Iris pigment epithelial cell (primary cell): Measurements from ENCODE around the gene PRND.
"Not testable (repeated sequence)": the region's sequence is repeated elsewhere in the genome, so short reads cannot be mapped to it uniquely, and the experiment has no call there.

ENCODE experiments used
- DNase-seq: peaks from one replicate; pipeline ENCODE4 v3.0.0-alpha.2; 2011; ENCODE audit warnings: low read depth

Gene PRND

DNA sequence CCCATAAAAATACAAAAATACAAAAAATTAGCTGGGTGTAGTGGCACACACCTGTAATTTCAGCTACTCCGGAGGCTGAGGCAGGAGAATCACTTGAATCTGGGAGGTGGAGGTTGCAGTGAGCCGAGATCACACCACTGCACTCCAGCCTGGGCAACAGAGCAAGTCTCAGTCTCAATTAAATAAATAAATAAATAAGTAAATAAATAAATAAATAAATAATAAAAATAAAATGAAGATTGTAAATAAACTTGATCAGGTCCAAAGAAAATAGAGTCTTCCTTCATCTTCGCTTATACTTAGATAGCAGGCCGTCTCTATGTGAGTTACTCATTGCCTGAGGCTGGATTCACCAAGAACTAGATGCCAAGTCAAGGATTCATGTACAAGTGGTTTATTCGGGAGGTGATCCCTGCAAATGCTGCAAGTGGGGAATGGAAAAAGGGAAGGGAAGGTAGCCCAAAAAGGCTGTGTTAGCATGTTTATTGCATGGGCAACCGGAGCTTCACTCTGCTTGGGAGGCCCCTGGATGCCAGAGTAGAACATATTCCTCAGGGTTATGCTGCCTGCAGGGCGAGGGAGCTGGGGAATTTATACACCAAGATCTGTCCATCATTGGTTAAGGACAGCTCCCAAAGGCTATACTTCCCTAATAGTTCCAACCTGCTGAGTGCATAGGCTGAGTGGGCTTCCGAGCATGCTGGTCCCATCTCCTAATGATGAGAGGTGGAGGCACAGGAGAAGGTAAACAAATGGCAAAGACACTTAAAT is 16.3 kb downstream of the PRND start:
- DNase-seq: no peak

DNA sequence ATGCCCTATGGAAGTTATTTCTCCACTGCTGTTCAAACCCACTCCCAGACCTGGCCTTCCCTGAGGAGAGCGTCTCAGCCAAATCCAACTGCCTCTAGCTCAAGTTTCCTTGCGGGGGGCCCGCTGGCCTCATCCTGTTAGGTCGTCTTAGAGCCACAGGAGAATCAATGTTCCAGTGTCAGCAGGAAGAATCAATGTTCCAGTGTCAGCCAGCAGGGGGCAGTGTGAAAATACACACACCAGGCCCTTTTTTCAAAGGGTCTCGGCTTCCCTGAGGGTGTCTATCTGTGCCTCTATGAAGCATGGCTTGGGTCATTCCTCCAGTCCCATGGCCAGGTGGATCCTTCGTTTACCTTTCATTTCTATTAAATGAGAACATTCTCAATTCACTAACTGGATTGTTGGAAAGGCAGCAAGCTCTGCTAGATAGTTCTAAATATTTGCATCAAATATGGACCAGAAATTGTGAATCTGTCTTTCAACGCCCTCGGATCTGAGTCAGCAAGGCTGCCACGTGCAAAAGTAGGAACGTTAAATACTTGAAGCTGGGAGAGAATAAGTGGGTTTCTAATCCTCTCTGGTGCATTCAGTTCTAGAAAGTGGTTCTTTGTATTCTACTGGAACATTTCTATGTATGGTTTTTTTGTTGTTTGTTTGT is 19.2 kb downstream of the PRND start:
- peak; percentile 32 for DNase-seq

DNA sequence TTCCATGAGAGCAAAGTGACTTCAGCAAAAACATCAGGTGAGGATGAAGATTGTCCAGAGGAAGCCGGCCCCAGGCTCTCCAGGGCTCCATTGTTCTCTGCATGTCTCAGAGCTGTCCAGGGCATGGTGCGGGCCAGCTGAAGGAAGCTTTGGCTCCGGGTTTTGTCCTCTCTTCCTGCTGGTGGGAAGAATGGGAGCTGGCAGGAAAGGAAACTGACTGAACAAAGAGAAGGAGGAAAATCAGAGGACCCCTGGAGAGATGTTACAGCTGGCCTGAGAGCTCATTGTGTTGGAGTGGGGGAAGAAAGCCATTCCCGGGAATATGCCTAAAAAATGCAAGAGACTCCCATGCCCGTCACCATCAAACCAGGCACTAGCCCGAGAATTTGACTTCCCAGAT is 27.1 kb downstream of the PRND start:
- no peak for DNase-seq

DNA sequence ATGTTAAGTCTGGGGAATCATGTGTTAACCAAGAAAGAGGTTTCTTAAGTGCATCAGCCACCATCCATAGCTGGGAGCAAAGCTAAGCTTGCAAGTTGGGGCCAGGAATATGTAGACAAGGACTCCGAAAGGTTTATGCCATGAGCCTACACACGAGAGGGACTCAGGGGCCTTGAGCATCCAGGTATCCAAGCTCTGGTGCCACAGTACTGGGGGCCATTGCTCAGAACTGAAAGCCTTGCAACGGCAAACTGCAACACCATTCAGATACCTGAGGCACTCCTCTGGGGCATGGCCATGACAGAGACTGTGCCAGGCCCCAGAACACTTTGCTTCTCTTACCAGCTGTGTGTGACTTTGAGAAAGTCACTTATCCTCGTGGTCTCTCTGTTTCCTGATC is 27.6 kb downstream of the PRND start:
- no peak for DNase-seq

DNA sequence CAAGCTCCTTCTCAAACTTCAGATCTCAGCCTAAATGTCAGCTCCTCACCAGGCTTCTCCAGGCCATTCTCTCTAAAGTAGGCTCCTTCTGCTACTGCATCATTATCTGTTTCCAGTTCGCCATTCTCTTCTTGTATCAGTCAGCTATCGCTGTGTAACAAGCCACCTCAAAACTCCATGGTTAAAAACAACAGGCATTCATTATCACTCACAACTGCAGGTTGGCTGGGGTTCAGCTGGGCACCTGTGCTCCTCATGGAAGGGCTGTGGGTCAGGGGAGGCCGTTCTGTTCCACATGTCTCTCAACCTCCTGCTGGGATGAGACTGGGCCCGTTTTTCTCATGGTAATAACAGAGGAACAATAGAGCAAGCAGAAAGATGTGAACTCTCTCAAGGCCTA is 28.7 kb downstream of the PRND start:
- no peak for DNase-seq

DNA sequence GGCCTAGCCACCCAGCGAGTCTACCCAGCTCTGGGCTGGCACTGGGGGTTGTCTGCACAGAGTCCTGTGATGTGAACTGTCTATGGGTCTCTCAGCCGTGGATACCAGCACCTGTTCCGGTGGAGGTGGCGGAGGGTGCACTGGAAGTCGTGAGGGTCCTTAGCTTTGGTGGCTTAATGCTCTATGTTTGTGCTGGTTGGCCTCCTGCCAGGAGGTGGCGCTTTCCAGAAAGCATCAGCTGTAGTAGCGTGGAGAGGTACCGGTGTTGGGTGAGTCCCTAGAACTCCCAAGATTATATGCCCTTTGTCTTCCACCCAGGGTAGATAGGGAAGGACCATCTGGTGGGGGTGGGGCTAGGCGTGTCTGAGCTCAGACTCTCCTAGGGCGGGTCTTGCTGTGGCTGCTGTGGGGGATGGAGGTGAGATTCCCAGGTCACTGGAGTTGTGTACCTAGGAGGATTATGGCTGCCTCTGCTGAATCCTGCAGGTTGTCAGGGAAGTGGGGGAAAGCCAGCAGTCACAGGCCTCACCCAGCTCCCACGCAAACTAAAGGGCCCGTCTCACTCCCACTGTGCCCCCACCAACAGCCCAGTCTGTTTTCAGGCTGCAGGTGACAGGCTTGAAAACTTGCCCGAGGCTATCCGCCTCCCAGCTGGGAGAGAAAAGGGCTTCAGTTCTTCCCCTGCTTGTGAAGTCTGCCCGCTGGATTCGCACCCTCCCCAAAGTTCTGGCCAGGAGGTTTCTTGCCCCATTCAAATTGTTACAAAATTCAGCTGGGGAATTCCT is 37.6 kb downstream of the PRND start:
- DNase-seq: not testable (repeated sequence)

DNA sequence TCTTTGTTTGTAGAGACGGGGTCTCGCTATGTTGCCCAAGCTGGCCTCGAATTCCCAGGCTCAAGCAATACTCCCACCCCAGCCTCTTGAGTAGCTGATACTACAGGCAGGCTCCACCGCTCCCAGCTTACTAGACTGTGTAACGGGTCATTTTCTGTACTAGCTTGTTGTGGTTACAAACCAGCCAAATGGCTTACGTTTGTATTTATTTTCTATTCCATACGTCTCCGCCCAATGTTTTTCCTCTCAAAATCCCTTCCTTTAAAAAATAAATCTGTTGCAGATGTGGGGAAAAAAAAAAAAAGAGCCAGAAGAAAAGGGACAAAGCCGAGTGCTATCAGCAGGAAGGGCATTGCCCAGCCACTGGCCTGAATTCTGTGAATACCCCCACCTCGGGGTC is 41.6 kb downstream of the PRND start:
- DNase-seq: no peak

DNA sequence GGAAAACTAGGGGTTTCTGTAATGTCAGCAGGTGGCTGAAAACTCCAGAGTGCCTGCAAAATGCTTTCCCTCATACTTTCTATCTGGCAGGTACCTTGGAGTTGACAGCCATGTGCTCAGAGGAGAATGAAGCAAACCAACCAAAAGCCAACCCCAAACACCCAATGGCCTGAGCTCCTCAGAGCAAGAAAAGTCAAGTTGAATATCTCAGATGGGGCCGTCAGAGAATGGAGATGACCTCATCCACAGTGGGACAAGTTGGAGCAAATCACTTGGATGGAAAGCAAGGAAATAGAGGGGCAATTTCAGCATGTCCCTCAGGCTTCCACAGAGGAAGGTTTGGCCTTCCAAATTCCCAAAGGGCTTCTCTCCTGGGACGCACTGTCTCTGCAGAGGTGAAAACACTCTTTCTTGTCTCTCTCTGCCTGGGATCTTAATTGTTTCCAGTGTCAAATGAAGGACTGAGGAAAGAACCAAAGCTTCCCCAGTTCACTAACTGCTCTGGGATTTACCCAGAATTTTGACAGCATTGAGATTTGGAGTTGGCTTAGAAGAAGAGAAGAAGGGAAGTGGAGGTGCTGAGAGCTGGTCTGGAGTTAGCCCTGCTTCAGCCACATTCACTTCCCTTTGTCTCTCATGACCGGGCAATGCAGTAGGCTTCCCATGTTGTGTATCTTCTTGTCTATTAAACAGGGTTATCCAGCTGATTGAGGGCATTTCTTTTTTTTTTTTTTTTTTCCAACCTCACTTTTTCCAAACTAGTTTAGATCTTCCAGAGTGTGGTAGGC is 42.2 kb downstream of the PRND start:
- no peak for DNase-seq

DNA sequence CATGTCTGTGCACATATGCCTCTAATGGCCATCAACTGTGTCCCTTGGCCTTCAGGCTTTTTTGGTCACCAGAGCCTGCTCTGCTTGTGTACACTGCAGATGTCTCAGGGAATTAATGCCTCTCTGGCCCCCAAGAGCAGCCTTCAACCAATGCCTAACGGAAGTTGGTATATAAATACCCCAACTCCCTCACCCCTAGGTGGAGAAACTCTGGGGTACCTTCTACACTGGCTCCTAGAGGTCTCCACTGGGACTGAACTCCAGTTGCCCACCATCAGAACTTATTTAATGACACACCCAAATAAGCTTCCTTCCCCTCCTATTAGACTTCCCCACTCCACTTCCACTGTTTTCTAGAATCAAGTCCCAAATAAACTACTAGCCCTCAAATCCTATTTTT is 43.1 kb downstream of the PRND start:
- no peak for DNase-seq

DNA sequence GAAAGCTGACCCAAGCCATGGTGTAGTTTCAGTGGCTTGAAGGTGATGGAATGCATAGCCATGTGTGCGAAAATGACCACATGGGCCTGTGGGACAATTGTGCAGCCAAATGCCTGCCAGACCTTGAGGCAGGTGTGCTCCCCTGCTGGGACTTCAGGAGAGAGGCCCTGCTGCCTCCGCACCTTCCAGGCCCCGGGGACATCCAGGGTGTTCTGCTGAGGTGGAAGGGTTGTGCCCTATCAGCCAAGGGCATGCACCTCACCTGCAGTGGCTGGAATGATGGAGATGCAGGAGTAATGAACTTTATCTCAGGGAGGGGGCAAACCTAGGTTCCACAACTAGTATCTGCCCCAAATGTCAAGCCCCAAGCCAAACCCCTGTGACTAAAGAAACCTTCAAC is 44.0 kb downstream of the PRND start:
- DNase-seq: no peak

DNA sequence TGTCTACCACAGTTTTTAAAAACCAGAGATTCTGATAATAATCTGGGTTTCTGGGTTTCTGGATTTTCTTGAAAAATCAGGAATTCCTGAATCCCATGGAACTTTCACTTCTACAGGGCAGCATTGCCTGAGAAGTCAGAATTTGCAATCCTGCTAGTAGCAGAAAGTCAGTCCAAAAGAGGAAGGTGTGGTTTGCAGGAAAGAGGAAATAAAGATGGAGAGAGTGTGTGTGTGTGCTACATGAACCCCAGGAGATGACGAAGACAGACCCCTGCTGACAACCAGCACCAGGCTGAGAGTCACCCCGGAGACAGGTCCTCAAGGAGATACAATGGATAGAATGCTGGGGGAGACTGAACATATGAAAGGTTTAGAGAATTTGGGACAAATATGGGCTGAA is 44.9 kb downstream of the PRND start:
- no peak for DNase-seq

DNA sequence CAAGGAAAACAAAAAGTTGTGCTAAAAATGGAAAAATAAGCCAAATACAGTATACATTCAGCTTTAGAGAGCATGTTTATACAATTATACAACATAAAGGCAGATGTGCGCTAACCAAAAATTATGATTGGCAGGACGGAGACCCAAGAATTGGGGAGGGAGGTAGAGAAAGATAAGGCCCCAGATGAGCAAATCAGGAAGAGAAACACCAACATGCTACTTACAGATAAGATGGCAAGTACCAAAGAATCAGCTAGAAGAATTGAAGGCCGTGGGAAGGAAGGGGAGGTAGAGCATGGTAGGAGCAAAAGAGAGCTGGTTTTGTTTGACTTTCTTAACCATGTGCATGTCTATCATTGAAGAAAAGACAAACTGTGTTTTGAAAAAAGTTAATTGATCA is 45.4 kb downstream of the PRND start:
- DNase-seq: no peak

DNA sequence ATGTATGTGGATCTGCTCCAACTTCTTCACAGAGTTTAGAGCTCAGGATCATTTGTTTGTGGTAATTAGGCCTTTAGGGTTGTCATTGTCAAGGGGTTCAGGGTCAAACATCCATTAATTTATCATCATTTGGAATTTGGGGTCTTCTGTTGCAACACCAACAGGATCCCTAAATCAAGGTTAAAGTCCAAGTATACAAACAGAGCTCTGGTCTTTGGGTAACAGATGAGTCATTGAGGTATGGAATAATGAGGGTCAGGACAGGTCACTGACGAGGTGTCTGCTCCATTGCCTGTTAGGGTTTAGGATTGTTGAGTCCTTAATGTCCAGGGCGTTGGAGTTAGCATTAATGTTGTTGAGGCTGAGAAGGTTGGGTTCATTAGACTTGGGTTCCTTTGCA is 47.6 kb downstream of the PRND start:
- no peak for DNase-seq

DNA sequence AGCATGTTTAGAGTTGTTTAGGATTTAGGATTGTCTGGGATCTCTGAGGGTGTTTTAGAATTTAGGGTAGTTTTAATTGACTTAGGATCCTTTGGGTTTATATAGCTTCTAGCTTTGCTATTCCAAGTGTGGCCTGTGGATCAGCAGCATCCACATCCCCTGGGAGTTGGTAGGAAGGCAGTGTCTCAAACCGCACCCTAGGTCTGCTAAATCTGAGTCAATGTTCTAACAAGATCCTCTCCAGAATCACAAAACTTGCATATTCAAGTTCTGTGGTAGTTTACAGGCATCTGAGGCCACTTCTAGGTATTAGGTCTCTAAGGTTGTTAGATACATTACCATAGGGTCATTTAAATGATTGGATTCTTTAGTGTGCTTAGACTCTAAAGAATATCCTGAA is 48.3 kb downstream of the PRND start:
- DNase-seq: no peak

DNA sequence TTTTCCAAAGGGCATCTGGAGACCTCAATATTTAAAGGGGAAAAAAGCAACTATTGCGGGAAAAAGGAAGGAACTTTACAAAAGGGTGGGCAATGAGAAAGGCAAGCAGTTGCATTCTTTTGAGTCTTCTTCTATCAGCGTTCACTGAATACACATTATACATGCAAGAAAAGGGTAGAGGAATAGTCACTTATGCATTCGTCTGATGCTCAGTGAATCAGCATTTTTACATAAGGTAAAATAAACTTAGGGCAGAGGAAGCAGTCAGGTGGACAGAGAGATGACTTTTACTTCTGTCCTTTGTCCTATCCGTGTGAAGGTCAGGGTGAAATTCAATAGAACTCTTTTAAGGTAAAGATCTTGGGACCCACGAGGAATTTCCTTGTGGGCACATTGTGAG is 49.3 kb downstream of the PRND start:
- no peak for DNase-seq

DNA sequence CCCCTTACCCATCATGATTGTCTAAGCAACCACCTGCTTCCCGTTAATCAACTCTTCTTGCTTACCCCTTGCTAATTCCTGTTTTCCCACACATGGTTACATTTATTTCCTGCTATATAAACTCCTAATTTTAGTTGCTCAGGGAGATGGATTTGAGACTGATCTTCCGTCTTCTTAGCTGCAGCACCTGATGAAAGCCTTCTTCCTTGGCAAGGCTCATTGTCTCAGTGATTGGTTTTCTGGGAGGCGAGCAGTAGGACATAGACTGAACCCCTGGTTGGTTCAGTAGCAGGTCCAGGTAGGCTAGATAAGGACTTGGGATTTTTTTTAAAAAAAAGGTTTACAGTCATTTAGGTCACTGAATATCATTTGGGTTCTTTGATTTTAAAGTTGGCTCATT is 50.4 kb downstream of the PRND start:
- no peak for DNase-seq

DNA sequence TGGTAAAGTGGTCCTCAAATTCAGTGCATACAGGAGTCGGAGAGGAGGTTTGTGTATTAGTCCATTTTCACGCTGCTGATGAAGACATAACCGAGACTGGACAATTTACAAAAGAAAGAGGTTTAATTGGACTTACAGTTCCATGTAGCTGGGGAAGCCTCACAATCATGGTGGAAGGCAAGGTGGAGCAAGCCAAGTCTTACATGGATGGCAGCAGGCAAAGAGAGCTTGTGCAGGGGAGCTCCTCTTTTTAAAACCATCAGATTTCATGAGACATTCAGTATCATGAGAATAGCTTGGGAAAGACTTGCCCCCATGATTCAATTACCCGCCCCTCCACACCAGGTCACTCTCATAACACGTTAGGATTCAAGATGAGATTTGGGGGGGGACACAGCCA is 51.3 kb downstream of the PRND start:
- DNase-seq: not testable (repeated sequence)

DNA sequence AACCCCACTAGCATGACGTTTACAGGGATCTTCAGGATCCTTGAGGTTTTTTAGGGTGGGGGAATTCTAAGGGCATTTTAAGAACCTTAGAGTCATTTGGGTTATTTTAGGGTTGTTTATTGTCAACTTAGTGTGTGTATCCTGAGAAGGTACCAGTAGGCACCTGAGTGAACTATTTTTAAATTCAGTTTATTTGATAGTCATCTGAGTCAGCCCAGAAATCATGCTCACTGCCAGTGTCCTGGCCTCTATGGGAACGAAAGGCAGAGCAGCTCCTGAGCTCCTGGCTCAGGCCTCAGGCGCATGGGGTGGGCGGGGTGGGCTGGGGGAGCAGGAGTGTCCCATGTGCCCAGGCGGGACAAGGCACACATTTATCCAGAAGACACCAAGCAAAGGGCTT is 52.0 kb downstream of the PRND start:
- DNase-seq: no peak

DNA sequence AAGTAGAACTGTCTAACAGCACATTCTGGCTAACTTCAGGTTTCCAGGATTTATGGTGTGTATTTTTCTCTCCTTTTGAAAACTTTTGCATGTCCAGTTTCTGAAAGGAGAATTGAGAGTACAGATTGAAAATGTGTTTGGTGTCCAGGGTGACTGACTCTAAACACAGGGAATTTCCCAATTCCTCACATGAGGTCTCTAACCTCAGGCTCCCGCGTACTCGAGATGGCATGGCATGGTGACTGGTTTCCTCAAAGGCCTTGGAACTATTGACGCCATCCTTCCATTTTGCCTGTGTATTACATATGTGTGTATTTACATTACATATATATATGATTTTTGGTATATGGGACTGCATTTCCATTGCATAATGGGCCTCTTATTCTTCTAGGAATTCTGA is 52.5 kb downstream of the PRND start:
- no peak for DNase-seq

DNA sequence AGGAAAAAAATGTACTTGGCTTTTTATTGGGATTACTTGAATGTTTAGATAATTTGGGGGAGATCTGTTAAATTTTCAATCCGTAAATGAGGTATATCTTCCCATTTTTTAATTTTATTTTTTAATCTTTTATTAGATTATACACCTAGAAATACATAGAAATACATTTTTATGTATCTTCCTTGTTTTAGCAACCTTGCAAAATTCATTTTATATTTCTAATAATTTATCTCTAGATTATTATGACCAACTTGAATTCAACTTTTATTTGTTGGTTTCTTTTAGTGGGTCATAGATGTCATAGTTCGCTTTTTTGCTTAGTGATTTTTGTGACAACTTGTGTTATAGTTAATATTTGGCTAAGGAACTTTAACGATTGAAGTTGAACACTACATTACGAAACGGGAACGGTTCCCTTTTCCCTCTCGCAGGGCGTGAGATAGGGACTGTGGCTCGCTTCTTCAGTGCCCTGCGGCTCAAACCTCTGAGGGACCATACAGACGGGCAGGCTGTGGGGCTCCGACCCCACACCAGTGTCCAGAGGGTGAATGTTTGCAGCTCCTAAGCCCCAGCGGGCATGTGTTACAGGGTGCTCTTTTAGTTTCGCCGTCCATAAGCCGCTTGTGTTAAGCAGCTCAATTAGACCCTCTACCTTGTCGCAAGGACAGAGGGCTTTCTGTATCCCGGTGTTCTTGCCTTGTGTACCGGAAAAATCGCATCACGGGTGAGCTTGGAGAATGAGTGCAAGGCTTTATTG is 53.8 kb downstream of the PRND start:
- no peak for DNase-seq

DNA sequence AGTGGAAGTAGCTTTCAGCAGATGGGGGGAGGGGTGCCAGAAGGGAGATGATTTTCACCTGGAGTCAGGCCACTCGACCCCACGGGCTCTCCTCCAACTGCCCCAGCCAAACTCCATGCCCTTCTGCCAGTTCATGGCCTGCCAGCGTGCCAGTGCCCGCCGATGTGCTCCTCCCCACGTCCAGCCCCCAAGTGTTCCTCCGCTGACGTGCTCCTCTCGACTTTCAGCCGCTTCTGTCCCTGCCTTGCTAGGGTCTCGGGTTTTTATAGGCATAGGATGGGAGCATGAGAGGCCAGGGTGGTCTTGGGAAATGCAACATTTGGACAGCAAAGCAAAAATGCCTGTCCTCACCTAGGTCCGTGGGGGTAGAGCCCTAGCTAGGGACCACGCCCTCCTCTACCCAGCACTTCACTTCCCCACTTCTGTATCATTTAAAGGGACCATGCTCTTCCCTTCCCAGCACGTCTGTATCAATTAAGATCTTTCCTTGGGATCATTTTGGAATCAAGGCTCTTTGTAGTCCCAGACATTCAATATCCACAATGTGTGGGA is 54.4 kb downstream of the PRND start:
- DNase-seq: no peak
